ENCODE results near the gene CST3.

DNA sequence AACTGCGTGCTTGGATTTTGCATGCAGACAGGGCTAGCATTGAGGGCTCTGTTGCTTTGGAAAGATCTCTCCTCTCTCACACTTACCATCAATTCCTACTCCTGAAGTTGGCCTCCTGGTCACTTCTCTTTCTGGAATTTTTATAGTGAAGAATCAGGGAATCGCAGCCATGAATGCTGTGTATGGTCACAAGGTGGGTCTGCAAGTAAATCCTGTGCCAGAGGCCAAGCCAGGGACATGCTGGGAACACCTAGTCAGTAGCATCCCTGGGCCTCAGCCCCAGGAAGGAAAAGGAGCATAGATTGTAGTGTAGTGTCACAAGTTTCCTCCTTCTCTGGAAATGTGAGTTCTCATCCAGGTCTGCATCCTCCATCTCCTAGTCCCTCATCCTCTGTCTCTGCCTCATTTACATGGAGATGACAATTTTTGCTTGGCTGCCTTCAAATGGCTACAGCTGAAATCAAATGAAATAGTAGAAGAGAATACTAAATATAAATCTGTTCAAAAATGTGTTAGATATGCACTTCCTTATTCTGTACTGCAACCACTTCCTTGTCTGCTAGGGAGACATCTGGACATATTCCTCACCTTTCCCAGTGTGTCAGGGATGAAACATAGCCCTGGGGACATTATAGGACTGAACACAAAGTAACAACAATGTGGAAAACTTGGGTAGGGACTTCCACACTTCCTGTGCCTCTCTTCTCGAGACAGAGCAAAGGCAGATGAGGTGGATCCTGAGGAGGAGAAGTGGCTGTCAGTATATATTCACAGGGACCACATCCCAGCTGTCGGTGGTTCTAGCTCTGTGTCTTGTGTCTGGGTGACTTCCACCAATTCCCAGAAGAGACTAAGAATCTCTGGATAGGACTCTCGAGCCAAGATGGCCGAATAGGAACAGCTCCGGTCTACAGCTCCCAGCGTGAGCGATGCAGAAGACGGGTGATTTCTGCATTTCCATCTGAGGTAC, 49.0 kb downstream of the CST3 start:
- TF ChIP-seq ZBED1 (IDR thresholded peaks at IDR 0.05; ENCODE audit: borderline replicate concordance): no peak
- no peak for TF ChIP-seq POLR2AphosphoS5 (IDR thresholded peaks at IDR 0.05; ENCODE audit: low read length)
- TF ChIP-seq BRCA1 (IDR thresholded peaks at IDR 0.05; ENCODE audit: low read depth, low read length): no peak
- TF ChIP-seq, protein P1, sequence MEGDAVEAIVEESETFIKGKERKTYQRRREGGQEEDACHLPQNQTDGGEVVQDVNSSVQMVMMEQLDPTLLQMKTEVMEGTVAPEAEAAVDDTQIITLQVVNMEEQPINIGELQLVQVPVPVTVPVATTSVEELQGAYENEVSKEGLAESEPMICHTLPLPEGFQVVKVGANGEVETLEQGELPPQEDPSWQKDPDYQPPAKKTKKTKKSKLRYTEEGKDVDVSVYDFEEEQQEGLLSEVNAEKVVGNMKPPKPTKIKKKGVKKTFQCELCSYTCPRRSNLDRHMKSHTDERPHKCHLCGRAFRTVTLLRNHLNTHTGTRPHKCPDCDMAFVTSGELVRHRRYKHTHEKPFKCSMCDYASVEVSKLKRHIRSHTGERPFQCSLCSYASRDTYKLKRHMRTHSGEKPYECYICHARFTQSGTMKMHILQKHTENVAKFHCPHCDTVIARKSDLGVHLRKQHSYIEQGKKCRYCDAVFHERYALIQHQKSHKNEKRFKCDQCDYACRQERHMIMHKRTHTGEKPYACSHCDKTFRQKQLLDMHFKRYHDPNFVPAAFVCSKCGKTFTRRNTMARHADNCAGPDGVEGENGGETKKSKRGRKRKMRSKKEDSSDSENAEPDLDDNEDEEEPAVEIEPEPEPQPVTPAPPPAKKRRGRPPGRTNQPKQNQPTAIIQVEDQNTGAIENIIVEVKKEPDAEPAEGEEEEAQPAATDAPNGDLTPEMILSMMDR (IDR thresholded peaks at IDR 0.05 in 2 of 3, conservative IDR thresholded peaks at IDR 0.05 in 1 of 3; ENCODE audit: control insufficient read depth in 2 of 3, extremely low read depth in 1 of 3, insufficient read depth in 1 of 3, low read depth in 3 of 3, low read length in 3 of 3): no peak
- no peak for TF ChIP-seq ATF7 (IDR thresholded peaks at IDR 0.05; ENCODE audit: low read depth)
- TF ChIP-seq, protein P2, sequence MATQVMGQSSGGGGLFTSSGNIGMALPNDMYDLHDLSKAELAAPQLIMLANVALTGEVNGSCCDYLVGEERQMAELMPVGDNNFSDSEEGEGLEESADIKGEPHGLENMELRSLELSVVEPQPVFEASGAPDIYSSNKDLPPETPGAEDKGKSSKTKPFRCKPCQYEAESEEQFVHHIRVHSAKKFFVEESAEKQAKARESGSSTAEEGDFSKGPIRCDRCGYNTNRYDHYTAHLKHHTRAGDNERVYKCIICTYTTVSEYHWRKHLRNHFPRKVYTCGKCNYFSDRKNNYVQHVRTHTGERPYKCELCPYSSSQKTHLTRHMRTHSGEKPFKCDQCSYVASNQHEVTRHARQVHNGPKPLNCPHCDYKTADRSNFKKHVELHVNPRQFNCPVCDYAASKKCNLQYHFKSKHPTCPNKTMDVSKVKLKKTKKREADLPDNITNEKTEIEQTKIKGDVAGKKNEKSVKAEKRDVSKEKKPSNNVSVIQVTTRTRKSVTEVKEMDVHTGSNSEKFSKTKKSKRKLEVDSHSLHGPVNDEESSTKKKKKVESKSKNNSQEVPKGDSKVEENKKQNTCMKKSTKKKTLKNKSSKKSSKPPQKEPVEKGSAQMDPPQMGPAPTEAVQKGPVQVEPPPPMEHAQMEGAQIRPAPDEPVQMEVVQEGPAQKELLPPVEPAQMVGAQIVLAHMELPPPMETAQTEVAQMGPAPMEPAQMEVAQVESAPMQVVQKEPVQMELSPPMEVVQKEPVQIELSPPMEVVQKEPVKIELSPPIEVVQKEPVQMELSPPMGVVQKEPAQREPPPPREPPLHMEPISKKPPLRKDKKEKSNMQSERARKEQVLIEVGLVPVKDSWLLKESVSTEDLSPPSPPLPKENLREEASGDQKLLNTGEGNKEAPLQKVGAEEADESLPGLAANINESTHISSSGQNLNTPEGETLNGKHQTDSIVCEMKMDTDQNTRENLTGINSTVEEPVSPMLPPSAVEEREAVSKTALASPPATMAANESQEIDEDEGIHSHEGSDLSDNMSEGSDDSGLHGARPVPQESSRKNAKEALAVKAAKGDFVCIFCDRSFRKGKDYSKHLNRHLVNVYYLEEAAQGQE (IDR thresholded peaks at IDR 0.05; ENCODE audit: low read depth, low read length): no peak
- TF ChIP-seq, protein P3, sequence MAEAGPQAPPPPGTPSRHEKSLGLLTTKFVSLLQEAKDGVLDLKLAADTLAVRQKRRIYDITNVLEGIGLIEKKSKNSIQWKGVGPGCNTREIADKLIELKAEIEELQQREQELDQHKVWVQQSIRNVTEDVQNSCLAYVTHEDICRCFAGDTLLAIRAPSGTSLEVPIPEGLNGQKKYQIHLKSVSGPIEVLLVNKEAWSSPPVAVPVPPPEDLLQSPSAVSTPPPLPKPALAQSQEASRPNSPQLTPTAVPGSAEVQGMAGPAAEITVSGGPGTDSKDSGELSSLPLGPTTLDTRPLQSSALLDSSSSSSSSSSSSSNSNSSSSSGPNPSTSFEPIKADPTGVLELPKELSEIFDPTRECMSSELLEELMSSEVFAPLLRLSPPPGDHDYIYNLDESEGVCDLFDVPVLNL (IDR thresholded peaks at IDR 0.05; ENCODE audit: low read depth, low read length): no peak
- TF ChIP-seq NFIC (IDR thresholded peaks at IDR 0.05; ENCODE audit: low read depth, low read length): no peak
- TF ChIP-seq CHD4 (IDR thresholded peaks at IDR 0.05): no peak
- no peak for TF ChIP-seq NBN (IDR thresholded peaks at IDR 0.05)
- no peak for TF ChIP-seq PAX8 (IDR thresholded peaks at IDR 0.05)
- no peak for TF ChIP-seq SPI1 (IDR thresholded peaks at IDR 0.05; ENCODE audit: borderline replicate concordance, insufficient read depth, low read depth, low read length)
- no peak for TF ChIP-seq NRF1 (conservative IDR thresholded peaks at IDR 0.05; ENCODE audit: low read depth, low read length)
- no peak for TF ChIP-seq GABPA (IDR thresholded peaks at IDR 0.05; ENCODE audit: low read depth)

Data from GM12878 (cell line).